Measurements from ENCODE around the gene FASTKD3. TPM values are rescaled to one million over a fixed set of nuclear protein-coding genes. Genes with fewer than 3 reads are reported as not detected.

FASTKD3 gene
- total and polyA plus RNA-seq, 2 donors (not counting 1 experiment from before 2014, with no cell fraction given) = 6.6 to 10.0 TPM

- no peak overlapping the region for H3K27ac ChIP-seq (ENCODE audit: low read length in 2 of 2)
- H3K4me1 ChIP-seq (ENCODE audit: control insufficient read depth in 2 of 2, insufficient read depth in 2 of 2, low read length in 2 of 2) = peaks cover 14 to 15% of the 10 kb centered on the region in 2 donors
- no peak overlapping the region for H2AFZ ChIP-seq (ENCODE audit: insufficient read depth, low read depth, low read length, poor library complexity, severe bottlenecking)
- no peak overlapping the region for H3K9ac ChIP-seq (ENCODE audit: low read length)
- H3K4me2 ChIP-seq (replicated peaks; ENCODE audit: low read depth, low read length, poor library complexity, severe bottlenecking) = no peak overlapping the region
- H3K4me1 Mint-ChIP-seq = peaks cover 13% of the 10 kb centered on the region
- H3K27me3 Mint-ChIP-seq = peaks cover 39% of the 10 kb centered on the region
- H3K27ac Mint-ChIP-seq = no peak overlapping the region
- H3K79me2 ChIP-seq (ENCODE audit: control insufficient read depth, insufficient read depth, low read length) = no peaks in the 10 kb centered on the region
- ATAC-seq (ENCODE audit: low read depth) = no peak
- no peaks in the 10 kb centered on the region for H3K36me3 ChIP-seq (replicated peaks in 1 of 2; ENCODE audit: control extremely low read depth in 1 of 2, control insufficient read depth in 1 of 2, extremely low read depth in 1 of 2, insufficient read depth in 2 of 2, low read length in 1 of 2)
- DNase-seq = peak; percentile 5
- no peak overlapping the region for H3K4me3 Mint-ChIP-seq
- ChIA-PET CTCF (interaction anchor here (1.1 to 1.3 kb wide), 2 partner anchors 40 to 42 kb away, joined by 3 to 4 read pairs; no protein-coding TSS in a partner anchor), POLR2A (no interaction called here)
- peaks cover 0 to 20% (median 7%) of the 10 kb centered on the region in 4 experiments for H3K27me3 ChIP-seq (replicated peaks in 1 of 4; ENCODE audit: control extremely low read depth in 1 of 4, control insufficient read depth in 3 of 4, insufficient read depth in 4 of 4, low read length in 3 of 4)
- intact Hi-C loops (cut with micrococcal nuclease) = no loop called here
- TF ChIP-seq EZH2 (IDR thresholded peaks at IDR 0.05; ENCODE audit: borderline replicate concordance, insufficient read depth, low read depth, low read length, poor library complexity, severe bottlenecking) = no peak
- TF ChIP-seq CTCF (IDR thresholded peaks at IDR 0.05) = no peak
- no peak overlapping the region for H3K4me3 ChIP-seq (ENCODE audit: control extremely low read depth in 1 of 5, extremely low read depth in 1 of 5, insufficient read depth in 1 of 5, low read depth in 2 of 5, low read length in 4 of 5)
- H3K9me3 ChIP-seq (ENCODE audit: control extremely low read depth in 1 of 3, control insufficient read depth in 2 of 3, insufficient read depth in 1 of 3, low read length in 2 of 3) = peaks cover 0 to 5% (median 0%) of the 10 kb centered on the region in 3 donors
- peaks cover 2% of the 10 kb centered on the region for H3K9me3 Mint-ChIP-seq (ENCODE audit: insufficient read depth)
- H4K20me1 ChIP-seq (ENCODE audit: control insufficient read depth, insufficient read depth, low read length, poor library complexity, severe bottlenecking) = no peaks in the 10 kb centered on the region
Observed at GRCh38 chr5:7844901-7845300, 23.9 kb downstream of the FASTKD3 start.

DNA sequence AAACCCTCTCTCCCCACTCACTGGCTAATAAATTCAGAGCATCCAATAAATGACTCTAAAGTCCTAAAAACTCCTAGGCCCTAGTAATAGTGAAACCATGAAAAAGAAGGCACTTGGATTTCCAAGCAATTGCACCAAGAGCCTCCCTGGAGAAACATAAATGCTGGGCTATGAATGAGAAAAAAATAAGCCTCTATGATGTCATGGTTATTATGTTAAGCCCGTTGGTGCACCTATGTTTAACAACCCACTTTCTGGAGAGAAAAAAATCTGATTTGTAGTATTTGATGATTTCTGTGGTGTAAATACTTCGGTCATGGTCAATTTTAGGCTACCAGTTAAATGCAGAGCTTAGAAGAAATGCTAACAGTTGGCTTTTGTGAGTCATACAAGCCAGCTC is 26.3 kb downstream of the FASTKD3 start:
- Histone ChIP-seq H3K27ac (ENCODE audit: low read length in 2 of 2) (no peak overlapping the region), H3K36me3 (replicated peaks in 1 of 2; ENCODE audit: control extremely low read depth in 1 of 2, control insufficient read depth in 1 of 2, extremely low read depth in 1 of 2, insufficient read depth in 2 of 2, low read length in 1 of 2) (no peaks in the 10 kb centered on the region), H4K20me1 (ENCODE audit: control insufficient read depth, insufficient read depth, low read length, poor library complexity, severe bottlenecking) (no peaks in the 10 kb centered on the region), H3K4me1 (ENCODE audit: control insufficient read depth in 2 of 2, insufficient read depth in 2 of 2, low read length in 2 of 2) (peaks cover 6 to 10% of the 10 kb centered on the region in 2 donors), H3K79me2 (ENCODE audit: control insufficient read depth, insufficient read depth, low read length) (no peaks in the 10 kb centered on the region), H3K9me3 (ENCODE audit: control extremely low read depth in 1 of 3, control insufficient read depth in 2 of 3, insufficient read depth in 1 of 3, low read length in 2 of 3) (no peaks in the 10 kb centered on the region), H3K4me3 (ENCODE audit: control extremely low read depth in 1 of 5, extremely low read depth in 1 of 5, insufficient read depth in 1 of 5, low read depth in 2 of 5, low read length in 4 of 5) (no peak overlapping the region), H3K9ac (ENCODE audit: low read length) (no peak overlapping the region), H3K27me3 (replicated peaks in 1 of 4; ENCODE audit: control extremely low read depth in 1 of 4, control insufficient read depth in 3 of 4, insufficient read depth in 4 of 4, low read length in 3 of 4) (peaks cover 0 to 9% (median 0%) of the 10 kb centered on the region in 4 experiments), H3K4me2 (replicated peaks; ENCODE audit: low read depth, low read length, poor library complexity, severe bottlenecking) (no peak overlapping the region), H2AFZ (ENCODE audit: insufficient read depth, low read depth, low read length, poor library complexity, severe bottlenecking) (no peak overlapping the region)
- intact Hi-C loops (cut with micrococcal nuclease) = no loop called here
- Mint-ChIP-seq H3K9me3 (ENCODE audit: insufficient read depth) (peaks cover 2% of the 10 kb centered on the region), H3K4me3 (no peak overlapping the region), H3K4me1 (peaks cover 5% of the 10 kb centered on the region), H3K27me3 (peaks cover 35% of the 10 kb centered on the region), H3K27ac (no peak overlapping the region)
- ChIA-PET CTCF (no interaction called here), POLR2A (no interaction called here)
- no peak for DNase-seq
- TF ChIP-seq EZH2 (IDR thresholded peaks at IDR 0.05; ENCODE audit: borderline replicate concordance, insufficient read depth, low read depth, low read length, poor library complexity, severe bottlenecking) = no peak
- ATAC-seq (ENCODE audit: low read depth) = no peak
- WGBS (ENCODE audit: insufficient coverage) = 75% methylated on average over 1 of the region's 2 CpGs
